Mesangial cell (primary cell): ENCODE results near the gene GMEB2. TPM values are rescaled to one million over a fixed set of nuclear protein-coding genes. Genes with fewer than 3 reads are reported as not detected.

Experiments used
- total RNA-seq: library from RNA; depleted of rRNA; stranded (reverse); fragments of >200 nt; gene quantifications from 2 replicates; pipeline ENCODE4 v1.2.3, GENCODE V29; 2015

GMEB2 gene, protein sequence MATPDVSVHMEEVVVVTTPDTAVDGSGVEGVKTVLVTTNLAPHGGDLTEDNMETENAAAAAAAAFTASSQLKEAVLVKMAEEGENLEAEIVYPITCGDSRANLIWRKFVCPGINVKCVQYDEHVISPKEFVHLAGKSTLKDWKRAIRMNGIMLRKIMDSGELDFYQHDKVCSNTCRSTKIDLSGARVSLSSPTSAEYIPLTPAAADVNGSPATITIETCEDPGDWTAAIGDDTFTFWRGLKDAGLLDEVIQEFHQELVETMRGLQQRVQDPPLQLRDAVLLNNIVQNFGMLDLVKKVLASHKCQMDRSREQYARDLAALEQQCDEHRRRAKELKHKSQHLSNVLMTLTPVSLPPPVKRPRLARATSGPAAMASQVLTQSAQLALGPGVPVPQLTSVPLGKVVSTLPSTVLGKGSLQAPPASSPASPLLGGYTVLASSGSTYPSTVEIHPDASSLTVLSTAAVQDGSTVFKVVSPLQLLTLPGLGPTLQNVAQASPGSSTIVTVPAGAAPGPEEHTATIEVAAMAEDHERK
- total RNA-seq = 12.1 and 13.1 TPM in 2 replicates

DNA sequence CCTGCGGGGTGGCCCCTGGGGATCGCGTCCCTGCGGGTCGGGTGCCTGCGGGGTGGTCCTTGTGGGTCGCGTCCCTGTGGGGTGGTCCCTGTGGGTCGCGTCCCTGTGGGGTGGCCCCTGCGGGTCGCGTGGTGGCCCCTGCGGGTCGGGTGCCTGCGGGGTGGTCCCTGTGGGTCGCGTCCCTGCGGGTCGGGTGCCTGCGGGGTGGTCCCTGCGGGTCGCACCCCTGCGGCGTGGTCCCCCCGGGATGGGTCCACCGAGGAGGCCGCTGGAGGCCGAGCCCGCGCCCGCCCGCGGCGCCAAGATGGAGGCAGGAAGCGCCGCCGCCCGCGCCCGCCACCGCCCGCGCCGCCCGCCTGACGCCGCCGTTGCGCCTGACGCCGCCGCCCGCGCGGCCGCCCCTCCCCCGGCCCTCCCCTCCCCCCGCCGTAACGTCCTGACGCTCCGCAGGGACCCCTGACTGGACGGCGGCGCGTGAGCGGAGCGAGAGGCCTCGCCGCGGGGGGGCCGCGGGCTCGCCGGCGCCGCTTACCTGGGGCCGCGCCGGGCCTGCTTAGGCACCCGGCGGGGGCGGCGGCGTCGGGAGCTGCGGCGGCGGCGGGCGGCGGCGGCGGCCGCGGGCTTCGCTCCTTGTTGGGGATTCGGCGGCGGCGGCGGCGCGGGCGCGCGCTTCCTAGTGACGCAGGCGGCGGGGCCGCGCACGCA lies at the start of gene GMEB2:
Gene GMEB2, minus strand, starts transcription at position 678 of the 705 bp plus-strand sequence. CDS start 7,704 bp downstream, outside the sequence.

DNA sequence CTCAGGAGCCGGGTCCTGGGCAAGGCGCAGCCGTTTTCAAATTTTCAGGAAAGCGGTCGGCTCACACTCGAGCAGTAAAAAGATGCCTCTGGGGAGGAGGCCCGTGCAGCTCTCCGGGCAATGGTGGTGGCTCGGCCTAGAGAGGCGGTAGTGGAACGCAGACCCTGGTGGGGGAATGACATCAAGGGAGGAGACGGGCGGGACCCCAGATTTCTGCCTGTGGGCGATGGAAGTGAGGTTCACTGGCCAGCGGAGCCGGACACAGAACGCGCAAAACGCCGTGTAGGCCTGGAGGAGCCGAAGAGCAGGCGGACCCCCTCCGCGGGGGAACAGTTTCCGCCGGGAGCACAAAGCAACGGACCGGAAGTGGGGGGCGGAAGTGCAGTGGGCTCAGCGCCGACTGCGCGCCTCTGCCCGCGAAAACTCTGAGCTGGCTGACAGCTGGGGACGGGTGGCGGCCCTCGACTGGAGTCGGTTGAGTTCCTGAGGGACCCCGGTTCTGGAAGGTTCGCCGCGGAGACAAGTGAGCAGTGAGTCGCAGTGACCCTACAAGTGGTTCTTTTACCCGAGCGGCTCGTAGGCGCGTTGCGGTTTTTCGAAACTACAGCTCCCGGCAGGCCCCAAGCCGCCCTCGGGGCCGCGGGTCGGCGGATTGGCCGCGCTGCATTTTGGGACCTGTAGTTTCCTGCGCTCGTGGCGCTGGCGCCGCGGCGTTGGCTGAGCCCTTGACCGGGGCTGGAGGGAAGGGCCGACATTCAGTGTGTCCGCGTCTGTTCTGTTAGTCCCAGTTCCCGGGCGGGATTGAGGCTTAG lies 31.2 kb upstream of the GMEB2 start, which contains the start of gene RTEL1:
Gene RTEL1, plus strand, starts transcription at position 376 of the 812 bp plus-strand sequence. CDS start 1,091 bp downstream, outside the sequence.

DNA sequence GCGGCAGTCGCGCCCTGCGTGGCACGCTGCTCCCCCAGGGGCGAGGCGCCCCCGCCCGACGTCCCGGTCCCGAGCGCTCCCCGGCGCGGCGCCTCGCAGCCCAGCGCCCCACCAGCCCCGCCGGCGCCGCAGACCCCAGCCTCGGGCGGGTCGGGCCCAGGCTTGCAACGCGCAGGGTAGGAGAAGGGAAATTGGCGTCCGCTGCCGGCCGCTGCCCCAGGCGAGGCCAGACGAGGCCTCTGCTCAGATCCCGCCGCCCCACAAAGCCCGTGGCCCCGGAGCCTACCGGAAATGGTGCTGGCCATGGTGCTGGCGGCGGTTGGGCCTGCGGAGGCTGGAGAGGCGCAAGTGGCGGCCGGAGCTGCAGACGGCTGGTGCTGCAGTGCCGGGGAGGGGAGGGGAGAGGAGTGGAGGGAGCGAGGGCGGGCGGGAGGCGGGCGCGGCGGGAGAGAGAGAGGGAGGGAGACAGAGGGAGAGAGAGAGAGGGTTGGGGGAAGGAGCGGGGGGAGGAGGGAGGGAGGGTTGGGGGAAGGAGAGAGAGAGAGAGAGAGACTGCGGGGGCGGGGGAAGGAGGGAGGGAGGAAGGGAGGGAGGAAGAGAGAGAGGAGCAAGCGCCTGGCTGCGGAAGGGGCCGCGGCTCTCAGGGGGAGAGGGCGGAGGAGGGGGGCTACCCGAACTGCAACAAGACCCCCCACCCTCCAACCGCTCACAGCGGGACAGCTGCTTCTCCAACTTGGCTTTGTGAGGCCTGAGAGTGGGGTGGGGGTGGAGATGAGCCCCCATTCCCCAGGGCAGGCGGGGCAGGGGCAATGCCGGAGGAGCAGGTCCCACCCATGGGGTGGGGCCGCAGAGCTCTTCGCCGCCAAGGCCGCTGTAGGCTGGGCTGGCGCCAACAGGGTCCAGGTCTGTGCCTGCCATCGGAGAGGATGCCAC lies 26.4 kb upstream of the GMEB2 start, which contains the start of gene STMN3:
Gene STMN3, minus strand, starts transcription at position 384 of the 933 bp plus-strand sequence. Its CDS starts 79 bp downstream, at position 305.

DNA sequence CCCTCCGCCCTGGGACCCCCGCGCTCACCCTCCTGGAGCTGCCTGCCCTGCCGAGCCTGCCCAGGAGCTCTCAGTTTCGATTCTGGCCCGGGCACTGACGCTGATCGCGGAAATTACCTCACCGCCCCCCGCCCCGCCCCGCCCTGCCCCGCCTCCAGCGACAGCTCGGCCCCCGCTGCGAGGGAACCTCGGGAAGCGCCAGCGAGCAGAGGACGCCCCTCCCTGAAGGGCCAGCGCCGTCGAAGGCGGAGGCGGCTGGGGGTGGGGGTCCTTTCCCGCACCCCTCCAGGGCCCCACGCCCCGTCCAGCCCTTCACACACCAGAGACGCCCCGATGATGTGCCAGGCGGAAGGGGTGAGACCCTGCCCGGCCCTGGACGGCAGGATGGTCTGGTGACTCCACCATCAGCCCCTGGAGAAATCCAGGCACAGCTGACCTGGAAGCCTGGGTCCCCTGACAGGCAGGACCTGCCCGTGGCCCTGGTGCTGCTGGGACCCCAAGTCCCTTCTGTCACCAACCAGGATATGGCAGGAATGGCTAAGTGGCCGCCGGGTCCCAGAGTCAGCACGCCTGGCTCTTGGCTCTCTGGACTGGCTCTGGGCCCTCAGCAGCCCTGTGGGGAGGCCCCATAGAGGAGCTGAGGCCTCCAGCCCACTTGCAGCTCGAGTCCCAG lies 52.6 kb downstream of the GMEB2 start, which contains the start of gene HELZ2:
Gene HELZ2, minus strand, starts transcription at position 84 of the 673 bp plus-strand sequence. CDS start 1,854 bp downstream, outside the sequence.

DNA sequence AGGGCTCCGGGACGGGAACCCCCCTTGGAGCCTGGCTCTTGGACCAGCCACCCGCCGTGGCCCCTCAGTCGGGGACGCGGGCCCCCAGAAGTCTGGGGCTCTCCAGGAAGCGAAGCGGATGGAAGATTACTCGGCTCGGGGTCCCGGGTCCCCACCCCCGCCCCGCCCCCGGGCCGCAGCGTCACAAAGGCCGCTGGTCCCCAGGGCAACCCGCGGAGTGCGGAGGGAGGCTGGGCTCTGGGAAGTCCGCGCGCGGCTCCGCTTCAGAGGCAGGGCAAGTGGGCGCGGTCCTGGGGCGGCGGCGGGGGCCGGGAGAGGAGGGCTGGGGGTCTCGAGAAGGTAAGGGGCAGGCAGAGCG lies 73.0 kb downstream of the GMEB2 start, which contains the start of gene FNDC11:
Gene FNDC11, plus strand, starts transcription at position 227 of the 358 bp plus-strand sequence. CDS start 1,505 bp downstream, outside the sequence.

DNA sequence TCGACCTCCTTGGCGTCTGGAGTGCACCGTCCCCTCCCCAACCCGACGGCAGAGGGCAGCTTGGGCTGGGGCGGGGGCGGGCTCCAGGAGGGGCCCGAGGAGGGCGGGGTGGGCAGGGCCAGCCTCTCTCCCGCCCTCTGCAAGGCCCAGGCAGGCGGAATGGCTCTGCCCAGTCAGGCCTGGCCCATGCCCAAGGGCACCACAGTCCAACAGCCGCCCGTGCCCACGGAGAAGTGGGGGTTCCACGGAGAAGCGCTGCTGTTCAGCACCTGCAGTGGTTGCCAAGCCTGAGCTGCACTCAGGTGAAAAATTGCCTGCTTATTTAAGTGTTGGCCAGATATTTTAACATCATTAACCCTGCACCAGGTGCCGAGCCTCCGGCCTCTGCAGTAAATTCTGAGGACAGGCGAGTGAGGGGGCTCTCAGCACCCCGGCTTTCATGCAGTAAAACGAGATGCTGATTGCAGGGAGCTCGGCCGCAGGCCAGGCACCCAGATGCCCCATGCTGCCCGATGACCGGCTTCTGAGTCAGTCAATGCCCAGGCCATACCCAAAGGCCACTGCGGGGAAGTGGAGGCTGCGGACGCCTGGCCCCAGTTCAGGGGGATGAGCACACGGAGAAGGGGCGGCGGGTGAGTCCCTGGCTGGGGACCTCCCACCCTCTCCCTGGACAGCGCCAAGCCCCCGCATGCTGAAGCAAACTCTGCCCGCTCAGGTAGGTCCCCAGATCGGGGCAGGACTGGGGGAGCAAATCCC lies 79.0 kb downstream of the GMEB2 start, which contains the start of gene SRMS:
Gene SRMS, minus strand, starts transcription at position 25 of the 756 bp plus-strand sequence. CDS start 286 bp downstream, outside the sequence.

Other genes with a start within 250 kb of the GMEB2 start
- not detected in 2 replicates for gene KCNQ2, start 154.4 kb downstream of the GMEB2 start, total RNA-seq
- gene EEF1A2, start 128.0 kb downstream of the GMEB2 start, total RNA-seq = 3.4 and 12.5 TPM in 2 replicates
- gene PPDPF, start 106.3 kb downstream of the GMEB2 start, total RNA-seq = 303 and 325 TPM in 2 replicates
- gene PTK6, start 89.7 kb downstream of the GMEB2 start, total RNA-seq = not detected in 2 replicates
- not detected in 2 replicates for gene SRMS, start 79.4 kb downstream of the GMEB2 start, total RNA-seq
- gene FNDC11, start 72.9 kb downstream of the GMEB2 start, total RNA-seq = 0.16 and 1.1 TPM in 2 replicates
- gene HELZ2, start 52.9 kb downstream of the GMEB2 start, total RNA-seq = 37.2 and 45.9 TPM in 2 replicates
- 20.7 and 69.0 TPM in 2 replicates for gene STMN3, start 26.3 kb upstream of the GMEB2 start, total RNA-seq
- 14.2 and 24.3 TPM in 2 replicates for gene RTEL1, start 31.2 kb upstream of the GMEB2 start, total RNA-seq
- 127 and 248 TPM in 2 replicates for gene TNFRSF6B, start 69.6 kb upstream of the GMEB2 start, total RNA-seq
- gene ARFRP1, start 80.9 kb upstream of the GMEB2 start, total RNA-seq = 35.5 and 39.4 TPM in 2 replicates
- 29.5 and 34.1 TPM in 2 replicates for gene ZGPAT, start 80.9 kb upstream of the GMEB2 start, total RNA-seq
- 3.9 and 6.5 TPM in 2 replicates for gene LIME1, start 109.6 kb upstream of the GMEB2 start, total RNA-seq
- 68.1 and 97.0 TPM in 2 replicates for gene SLC2A4RG, start 112.7 kb upstream of the GMEB2 start, total RNA-seq
- gene ZBTB46, start 204.2 kb upstream of the GMEB2 start, total RNA-seq = 1.8 and 5.6 TPM in 2 replicates
- gene ABHD16B, start 234.4 kb upstream of the GMEB2 start, total RNA-seq = not detected in 2 replicates
- 99.1 and 136 TPM in 2 replicates for gene TPD52L2, start 238.2 kb upstream of the GMEB2 start, total RNA-seq